NOMO-1 treated with dmso at 0.1 percent for 144 hours (cell line): ENCODE measurements around the gene TRABD2A.
"Not testable (repeated sequence)": the region's sequence is repeated elsewhere in the genome, so short reads cannot be mapped to it uniquely, and the experiment has no call there.

Source experiments
- DNase-seq: peaks from one replicate; lab custom pipeline; 2025; ENCODE audit not compliant: unreplicated experiment; lab: John Stamatoyannopoulos, UW

The TRABD2A gene

GRCh38 chr2:84880395-84880644 is 564 bp downstream of the TRABD2A start:
- no peak for DNase-seq

- DNase-seq: peak; percentile 19
These were observed 1.1 kb downstream of the TRABD2A start for GRCh38 chr2:84879584-84880394.

GRCh38 chr2:84878896-84879583 is 1.8 kb downstream of the TRABD2A start:
- DNase-seq: no peak

- DNase-seq: no peak
These were observed 2.4 kb downstream of the TRABD2A start for GRCh38 chr2:84878459-84878858.

GRCh38 chr2:84876369-84876768 is 4.5 kb downstream of the TRABD2A start:
- DNase-seq: no peak

- DNase-seq: not testable (repeated sequence)
These were observed 5.3 kb downstream of the TRABD2A start for GRCh38 chr2:84875619-84876018.

GRCh38 chr2:84875213-84875560 is 5.7 kb downstream of the TRABD2A start:
- no peak for DNase-seq

- no peak for DNase-seq
These were observed 6.3 kb downstream of the TRABD2A start for GRCh38 chr2:84874381-84875212.

- DNase-seq: no peak
These were observed 7.5 kb downstream of the TRABD2A start for GRCh38 chr2:84873350-84873749.

- not testable (repeated sequence) for DNase-seq
These were observed 8.2 kb downstream of the TRABD2A start for GRCh38 chr2:84872691-84873090.

GRCh38 chr2:84870306-84870705 is 10.6 kb downstream of the TRABD2A start:
- DNase-seq: no peak

- DNase-seq: not testable (repeated sequence)
These were observed 12.6 kb downstream of the TRABD2A start for GRCh38 chr2:84868327-84868726.

- DNase-seq: no peak
These were observed 14.8 kb downstream of the TRABD2A start for GRCh38 chr2:84866122-84866521.

GRCh38 chr2:84865181-84865783 is 15.6 kb downstream of the TRABD2A start:
- no peak for DNase-seq

GRCh38 chr2:84862006-84862405 is 18.9 kb downstream of the TRABD2A start:
- no peak for DNase-seq

GRCh38 chr2:84861539-84861938 is 19.3 kb downstream of the TRABD2A start:
- DNase-seq: no peak

GRCh38 chr2:84858937-84859336 is 21.9 kb downstream of the TRABD2A start:
- no peak for DNase-seq

- DNase-seq: no peak
These were observed 22.8 kb downstream of the TRABD2A start for GRCh38 chr2:84858123-84858522.

- no peak for DNase-seq
These were observed 23.3 kb downstream of the TRABD2A start for GRCh38 chr2:84857566-84857965.

GRCh38 chr2:84856787-84857186 is 24.1 kb downstream of the TRABD2A start:
- peak; percentile 77 for DNase-seq

- no peak for DNase-seq
These were observed 25.2 kb downstream of the TRABD2A start for GRCh38 chr2:84855731-84856130.

GRCh38 chr2:84854850-84855249 is 26.0 kb downstream of the TRABD2A start:
- DNase-seq: no peak
